DMS 273 (cell line): ENCODE data around the gene PTK6.
"Not testable (repeated sequence)": the region's sequence is repeated elsewhere in the genome, so short reads cannot be mapped to it uniquely, and the experiment has no call there.

Source experiments
- DNase-seq: peaks from one replicate; lab custom pipeline; 2025; ENCODE audit not compliant: unreplicated experiment; lab: John Stamatoyannopoulos, UW

The PTK6 gene

DNA sequence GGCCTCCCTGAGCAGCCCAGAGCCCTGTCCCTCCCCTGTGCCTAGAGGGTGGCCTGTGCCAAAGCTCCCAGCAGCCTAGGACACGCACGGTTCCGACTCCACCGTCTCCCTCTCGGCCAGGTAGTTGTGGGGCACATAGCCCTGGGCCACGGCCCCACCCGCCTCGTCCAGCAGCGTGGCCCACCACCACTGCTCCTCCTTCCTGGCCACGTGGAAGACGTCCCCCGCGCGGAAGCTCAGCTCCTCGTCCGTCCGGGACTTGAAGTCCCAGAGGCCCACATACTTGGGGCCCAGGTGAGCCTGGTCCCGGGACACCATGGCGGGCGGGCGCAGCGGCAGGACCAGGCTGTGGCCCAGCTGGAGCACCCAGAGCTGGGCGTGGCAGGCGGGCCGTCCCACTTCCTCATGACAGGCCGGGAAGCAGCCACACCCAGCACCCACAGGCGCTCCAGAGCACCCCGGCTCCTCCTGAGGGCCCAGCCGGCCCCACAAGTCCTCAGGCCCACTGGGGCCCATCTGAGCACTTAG is at the start of gene PTK6:
PTK6 (minus strand) TSS at position 380 of the 528 bp plus-strand sequence; CDS start at position 318, 62 bp downstream.
- no peak for DNase-seq

DNA sequence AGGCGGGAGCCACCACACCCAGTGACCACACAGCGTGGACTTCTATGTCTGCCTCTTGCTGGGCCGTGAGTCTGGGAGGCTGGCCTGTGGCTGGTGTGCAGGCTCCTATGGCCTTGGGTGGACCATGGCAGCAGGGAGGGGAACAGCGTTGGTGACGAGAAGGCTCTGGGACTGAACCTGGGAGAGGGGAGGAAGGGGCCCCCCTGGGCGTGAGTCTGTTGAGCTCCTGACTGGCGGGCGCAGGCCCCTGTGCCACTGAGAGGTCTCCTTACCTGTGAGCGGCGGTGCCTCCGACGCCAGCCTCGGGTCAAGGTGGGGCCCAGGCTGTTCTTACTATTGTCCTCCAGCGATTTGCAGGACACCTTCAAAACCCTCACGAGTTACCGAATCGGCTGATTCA is 49.6 kb upstream of the PTK6 start:
- DNase-seq, result no peak

DNA sequence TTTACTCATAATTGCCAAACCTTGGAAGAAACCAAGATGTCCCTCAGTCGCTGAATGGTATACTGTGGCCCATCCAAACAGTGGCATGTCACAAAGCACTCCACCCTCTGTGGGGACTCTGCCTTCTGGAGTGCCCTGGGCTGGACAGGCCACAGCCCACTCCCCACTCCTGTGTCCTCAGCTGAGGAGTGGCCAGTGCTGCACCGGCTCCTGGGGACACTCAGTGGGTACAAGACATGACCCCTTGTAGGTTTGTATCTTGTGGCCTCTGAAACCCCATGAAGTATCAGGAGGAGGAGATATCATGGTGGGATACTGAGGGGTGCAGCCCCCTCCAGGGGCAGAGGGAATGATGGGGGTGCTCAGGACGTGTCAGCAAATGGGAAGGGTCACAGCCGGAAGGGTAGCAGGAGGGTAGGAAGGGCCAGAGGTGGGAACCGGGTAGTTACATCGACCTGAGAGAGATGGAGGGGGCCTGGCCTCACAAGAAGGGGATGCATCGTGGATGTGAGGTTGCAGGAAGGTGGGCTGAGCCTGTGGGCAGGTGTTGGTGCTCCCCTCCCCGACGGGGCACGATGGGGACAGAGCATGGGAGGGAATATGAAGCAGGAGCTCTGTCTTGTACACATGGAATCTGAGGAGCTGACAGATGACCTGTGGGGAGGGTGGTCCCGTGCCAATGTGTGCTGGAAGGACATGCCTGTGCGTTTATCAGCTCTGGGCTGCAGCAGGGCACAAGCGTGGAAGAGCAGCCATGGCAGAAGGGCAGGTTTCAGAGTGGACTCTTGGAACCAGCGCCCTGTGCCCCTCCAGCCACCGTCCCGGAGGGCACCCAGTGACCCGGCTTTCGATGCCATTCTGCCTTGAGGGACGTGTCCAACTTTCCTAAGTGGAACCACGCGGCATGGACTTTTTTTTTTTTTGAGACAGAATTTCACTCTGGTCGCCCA is 48.7 kb upstream of the PTK6 start:
- DNase-seq, result no peak

DNA sequence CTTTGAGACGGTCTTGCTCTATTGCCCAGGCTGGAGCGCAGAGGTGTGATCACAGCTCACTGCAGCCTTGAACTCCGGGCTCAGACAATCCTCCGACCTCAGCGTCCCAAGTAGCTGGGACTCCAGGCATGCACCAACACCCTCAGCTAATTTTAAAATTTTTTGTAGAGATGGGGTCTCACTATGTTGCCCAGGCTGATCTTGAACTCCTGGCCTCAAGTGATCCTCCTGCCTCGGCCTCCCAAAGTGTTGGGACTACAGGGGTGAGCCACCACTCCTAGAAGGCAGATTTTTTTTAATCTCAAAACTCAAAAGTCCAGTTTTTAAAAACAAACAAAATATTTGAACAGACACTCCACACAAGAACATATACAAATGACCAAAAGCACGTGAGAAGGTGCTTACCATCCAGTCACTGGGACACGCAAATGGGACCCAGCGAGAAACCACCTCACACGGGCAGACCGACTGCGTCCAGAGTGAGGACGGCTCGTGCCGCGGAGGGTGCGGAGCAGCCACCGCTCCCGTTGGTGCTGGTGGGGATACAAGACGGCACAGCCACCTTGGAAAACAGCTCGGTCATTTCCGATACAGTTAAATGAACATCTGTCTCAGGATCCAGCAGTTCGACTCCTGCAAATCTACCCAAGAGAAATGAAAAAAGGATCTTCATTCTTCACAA is 45.3 kb upstream of the PTK6 start:
- DNase-seq, result no peak

DNA sequence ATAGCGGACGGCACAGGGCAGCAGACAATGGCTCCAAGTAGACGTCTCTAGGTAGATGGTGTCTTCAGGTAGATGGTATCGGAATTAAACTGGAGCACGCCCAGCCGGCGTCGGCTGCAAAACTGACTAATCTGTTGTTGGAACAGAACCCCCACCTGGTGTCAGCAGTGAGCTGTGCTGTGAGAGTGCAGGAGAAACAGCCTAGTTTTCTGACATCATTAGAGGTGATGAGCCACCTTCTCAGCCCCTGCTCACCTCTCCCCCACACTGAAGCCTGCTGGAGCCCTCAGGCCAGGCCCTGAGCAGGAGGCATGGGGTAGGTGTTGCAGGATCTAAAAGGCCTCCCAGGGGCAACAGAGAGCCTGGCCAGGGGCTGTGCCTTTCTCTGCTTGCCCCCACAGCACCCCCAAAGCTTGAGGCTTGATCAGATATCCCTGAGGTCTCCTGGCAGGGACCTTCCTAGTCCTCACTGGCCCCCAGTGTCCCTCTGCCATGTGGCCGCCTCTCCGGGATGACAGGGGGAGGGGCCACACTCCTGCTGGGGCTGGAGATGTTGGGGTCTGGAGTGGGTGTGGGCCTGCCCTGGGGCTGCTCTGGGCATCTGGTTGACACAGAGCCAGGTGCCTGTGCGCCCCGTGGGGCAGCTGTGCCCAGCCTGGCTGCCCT is 43.8 kb upstream of the PTK6 start:
- peak; percentile 71 for DNase-seq

DNA sequence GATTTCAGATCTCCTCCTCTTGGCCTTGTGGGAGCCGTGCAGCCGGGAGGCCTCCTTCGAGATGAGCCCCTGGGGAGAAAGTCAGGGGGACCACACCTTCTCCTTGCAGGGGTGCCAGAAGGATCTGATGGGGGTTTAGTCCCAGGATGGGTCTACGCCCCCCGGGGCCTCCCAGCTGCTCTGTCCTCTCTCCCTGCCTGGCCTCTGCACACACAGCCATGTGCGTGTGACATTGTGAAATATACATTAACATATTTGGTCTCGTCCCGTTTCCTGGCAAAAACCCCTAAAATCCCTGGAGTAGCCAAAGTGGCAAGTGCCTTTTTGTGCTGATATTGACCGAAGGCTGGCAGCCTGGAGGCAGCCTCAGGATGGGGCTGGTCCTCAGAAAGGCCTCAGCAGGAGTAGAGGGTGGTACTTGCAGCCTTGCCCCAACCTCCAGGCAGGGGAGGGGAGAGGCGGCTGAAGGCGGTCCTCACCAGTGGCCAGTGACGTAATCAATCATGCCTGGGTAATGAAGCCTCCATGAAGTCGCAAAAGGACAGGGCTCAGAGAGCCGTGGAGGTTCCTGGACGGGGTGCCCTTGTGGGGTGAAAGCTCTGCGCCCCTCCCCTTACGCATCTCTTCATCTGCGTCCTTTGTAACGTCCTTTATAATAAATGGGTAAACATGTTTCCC is 42.0 kb upstream of the PTK6 start:
- no peak for DNase-seq

DNA sequence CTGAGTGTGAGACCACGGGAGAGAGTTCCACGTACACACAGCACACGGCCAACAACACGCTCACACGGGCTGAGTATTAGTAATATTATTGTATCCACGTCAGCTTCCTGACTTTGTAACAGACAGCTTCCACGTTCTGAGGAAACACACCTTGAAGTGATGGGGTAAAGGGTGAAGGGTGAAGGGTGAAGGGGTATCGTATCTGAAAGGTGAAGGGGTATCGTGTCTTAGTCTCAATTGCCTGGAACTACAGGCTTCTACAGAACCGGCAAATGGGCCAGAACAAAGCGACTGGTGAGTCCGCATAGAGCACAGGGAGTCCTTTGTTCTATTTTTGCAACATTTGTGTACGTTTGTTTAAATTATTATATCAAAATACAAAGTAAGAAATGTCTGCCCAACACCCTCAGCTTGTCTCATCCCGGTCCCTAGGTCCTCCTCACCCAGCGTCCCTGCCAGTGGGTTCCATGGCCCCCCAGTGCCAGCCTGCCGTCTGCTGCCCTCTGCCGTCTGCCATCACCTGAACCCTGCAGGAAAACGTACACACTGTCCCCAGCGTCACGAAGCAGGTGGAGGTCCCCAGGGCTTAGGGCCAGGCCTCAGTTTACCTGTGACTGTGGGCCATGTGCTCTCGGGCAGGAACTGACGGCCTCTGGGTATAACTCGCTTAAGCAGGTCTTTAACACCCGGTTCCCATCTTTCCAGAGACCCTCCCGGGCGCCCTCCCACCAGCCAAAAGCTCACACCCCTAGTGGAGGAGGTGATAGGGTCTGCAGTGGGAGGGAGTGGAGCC is 41.2 kb upstream of the PTK6 start:
- DNase-seq, result no peak

DNA sequence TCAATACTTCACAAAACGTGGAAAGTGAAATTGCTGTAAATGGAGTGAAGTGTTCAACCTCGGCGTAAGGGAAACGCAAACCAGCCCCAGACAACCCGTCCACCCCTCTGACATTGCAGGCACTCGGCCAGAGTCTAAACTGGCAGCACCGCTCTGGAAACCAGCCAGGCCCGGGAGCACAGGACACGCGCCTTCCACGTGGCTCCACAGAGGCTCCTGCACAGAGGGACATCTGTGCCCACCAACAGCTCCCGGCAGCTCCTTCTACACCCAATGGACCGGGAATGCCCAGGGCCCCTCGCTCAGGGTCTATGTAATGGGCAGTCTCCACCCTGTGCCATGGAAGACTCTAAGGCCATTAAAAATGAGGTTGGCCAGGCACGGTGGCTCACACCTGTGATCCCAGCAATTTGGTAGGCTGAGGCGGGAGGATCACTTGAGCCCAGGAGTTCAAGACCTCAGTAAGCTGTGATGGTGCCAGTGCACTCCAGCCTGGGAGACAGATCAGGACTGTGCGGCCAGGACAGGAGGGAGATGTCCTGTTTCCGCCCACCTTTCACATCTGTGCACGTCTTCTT is 40.2 kb upstream of the PTK6 start:
- DNase-seq, result peak; percentile 67

DNA sequence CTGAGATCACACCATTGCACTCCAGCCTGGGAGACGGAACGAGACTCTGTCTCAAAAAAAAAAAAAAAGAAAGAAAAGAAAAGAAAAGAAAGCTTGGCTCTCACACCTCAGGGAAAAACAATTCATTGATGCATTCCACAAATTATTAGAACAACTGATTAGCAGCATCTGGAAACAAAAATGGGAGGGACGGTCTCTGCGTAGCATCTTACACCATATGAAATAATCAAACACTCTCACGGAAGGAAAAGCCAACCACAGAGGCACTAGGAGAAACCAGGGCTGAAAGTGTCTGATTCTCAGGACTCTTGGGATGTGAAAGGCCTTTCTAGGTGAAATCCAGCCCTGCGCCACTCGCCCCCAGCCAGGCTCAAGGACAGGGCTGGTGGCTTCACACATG is 39.1 kb upstream of the PTK6 start:
- no peak for DNase-seq

DNA sequence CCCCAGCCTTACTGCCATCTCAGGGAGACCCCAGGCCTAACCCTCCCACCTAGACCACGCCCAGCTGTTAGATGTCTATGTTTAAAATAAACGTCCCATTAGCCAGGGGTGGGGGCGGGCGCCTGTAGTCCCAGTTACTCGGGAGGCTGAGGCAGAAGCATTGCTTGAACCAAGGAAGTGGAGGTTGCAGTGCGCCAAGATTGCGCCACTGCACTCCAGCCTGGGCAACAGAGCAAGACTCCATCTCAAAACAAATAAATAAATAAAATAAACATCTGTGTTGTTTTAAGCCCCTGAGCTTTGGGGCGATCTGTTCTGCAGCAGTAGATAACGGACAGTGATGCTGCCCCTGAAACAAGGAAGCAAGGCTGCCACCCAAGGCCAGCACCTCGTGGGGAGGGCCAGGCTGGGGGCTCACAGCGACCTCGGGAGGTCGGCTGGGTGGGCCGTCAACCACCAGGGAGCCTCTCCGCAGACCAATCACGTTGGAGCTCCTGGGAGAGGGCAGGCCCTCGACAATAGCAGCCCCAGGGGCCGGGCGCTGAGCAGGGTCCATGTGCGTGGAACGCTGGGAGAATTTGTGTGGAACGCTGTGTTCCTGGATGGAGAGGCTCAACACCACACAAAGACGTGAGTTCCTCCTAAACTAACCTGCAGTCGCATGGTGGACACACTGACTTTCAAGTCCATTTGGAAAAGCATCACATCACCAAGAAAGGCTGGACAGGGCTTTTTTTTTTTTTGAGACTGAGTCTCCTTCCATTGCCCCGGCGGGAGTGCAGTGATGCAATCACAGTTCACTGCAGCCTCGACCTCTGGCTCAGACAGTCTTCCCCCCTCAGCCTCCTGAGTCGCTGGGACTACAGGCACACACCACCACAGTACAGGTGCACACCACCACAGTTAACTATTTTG is 37.9 kb upstream of the PTK6 start:
- no peak for DNase-seq

DNA sequence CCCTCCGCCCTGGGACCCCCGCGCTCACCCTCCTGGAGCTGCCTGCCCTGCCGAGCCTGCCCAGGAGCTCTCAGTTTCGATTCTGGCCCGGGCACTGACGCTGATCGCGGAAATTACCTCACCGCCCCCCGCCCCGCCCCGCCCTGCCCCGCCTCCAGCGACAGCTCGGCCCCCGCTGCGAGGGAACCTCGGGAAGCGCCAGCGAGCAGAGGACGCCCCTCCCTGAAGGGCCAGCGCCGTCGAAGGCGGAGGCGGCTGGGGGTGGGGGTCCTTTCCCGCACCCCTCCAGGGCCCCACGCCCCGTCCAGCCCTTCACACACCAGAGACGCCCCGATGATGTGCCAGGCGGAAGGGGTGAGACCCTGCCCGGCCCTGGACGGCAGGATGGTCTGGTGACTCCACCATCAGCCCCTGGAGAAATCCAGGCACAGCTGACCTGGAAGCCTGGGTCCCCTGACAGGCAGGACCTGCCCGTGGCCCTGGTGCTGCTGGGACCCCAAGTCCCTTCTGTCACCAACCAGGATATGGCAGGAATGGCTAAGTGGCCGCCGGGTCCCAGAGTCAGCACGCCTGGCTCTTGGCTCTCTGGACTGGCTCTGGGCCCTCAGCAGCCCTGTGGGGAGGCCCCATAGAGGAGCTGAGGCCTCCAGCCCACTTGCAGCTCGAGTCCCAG is 37.1 kb upstream of the PTK6 start, which contains the start of gene HELZ2:
HELZ2 (minus strand) TSS at position 84 of the 673 bp plus-strand sequence. CDS start 1,854 bp downstream, outside the sequence.
- peak; percentile 84 for DNase-seq

DNA sequence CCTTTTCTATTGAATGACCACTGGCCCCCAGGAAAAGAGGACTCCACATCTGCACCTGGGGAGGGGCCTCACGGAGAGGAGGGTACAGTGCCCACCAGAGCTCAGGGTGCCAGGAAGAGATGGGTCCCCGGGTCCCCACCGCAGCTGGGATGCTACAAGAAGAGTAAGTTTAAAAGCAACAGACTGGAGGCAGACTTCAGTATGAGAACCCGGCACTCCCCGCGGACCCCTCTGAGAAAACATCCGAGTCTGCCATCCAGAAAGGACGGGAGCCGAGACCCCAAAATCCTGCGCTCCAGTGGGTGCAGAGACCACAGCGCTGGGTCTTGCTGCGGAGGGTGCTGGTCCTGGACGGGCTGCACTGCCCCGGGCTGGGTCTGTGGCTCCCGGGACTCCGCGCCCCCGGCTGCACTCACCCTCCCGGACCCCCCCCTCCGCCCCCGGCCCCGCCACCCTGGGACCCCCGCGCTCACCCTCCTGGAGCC is 36.5 kb upstream of the PTK6 start:
- no peak for DNase-seq

DNA sequence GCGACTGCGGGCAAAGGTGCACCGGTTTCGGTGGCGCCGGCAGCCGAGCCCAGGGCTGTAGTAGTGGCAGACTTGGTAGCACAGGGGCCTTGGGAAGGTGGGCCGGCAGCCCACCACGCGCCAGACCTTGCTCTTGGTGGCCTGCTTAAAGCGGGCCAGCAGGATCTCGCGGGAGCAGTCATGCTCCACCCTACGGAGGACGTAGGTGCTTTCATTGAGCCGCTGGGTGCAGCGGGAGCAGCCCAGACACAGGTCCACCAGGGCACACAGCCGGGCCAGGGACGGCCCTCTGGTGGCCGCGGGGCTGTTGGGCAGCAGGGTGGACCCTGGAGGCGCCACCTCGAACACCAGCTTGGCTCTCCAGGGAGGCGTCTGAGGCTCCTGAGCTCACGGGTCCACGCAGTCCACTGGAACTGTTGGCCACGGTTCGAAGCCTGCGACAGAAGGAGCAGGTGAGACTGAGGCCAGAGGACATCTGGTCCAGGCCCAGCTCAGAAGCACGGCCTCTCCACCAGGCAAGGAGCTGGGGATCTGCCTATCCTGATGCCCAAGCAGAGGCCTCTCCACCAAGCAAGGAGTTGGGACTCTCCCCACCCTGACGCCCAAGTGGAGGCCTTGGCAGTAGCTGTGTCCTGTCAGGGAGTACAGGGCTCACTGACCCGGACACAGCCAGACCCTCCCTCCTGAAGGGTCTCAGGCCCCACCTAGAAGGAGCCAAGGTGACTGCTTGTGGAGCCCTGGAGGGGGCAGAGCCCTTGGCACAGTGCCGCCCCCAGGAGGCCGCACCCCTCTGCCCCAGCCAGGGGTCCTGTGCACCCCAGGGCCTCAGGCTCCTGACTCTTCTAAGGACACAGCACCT is 35.8 kb upstream of the PTK6 start:
- DNase-seq, result no peak

DNA sequence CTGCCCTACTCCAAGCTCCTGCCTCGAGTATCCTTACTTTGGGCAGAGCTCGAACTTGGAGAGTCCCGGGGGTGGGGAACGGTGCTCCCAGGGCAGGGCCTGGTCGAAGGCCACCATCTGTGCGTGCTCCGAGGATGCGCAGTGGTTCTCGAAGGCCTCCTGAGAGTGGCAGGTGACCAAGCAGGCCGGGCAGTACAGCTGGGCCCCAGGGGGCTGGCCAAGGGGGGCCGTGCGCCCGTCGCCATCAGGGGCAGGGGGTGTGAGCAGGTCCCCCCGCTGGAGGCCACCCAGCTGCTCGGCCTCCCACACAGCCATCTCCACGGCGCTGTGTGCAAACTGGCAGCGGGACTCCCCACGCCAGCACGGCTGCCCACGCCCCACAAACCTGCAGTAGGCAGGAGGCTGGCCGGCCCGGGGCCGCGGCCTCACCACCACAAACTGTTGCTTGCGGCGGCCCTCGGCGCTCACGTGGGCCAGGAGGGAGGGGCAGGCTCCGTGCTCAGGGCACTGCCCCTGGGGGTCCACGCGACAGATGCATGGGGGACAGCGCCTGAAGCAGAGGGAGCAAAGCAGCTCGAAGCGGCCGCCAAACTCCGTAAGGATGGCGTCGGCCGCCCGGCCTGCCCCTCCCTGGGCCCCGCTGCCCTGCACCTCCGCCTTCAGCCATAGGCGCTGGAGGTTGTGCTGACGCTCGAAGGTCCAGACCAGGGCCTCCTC is 35.1 kb upstream of the PTK6 start:
- no peak for DNase-seq

DNA sequence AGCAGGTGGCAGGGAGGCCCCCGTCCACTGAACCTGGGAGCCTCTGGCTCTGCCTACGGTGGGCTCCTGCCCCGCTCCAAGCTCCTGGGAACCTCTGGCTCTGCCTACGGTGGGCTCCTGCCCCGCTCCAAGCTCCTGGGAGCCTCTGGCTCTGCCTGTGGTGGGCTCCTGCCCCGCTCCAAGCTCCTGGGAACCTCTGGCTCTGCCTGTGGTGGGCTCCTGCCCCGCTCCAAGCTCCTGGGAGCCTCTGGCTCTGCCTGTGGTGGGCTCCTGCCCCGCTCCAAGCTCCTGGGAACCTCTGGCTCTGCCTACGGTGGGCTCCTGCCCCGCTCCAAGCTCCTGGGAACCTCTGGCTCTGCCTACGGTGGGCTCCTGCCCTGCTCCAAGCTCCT is 33.9 kb upstream of the PTK6 start:
- not testable (repeated sequence) for DNase-seq
